HFFc6 (cell line): ENCODE results near the gene SLC7A7. TPM values are rescaled to one million over a fixed set of nuclear protein-coding genes. Genes with fewer than 3 reads are reported as not detected.
"Not testable (repeated sequence)": the region's sequence is repeated elsewhere in the genome, so short reads cannot be mapped to it uniquely, and the experiment has no call there.

Experiments
- DNase-seq: peaks from one replicate; pipeline ENCODE4 v3.0.0-alpha.2; 2018
- H3K27ac Mint-ChIP-seq: 2 replicates; pipeline ENCODE4 v1.8.0; 2020; ENCODE audit warnings: mild to moderate bottlenecking, mixed read lengths
- H3K27me3 Mint-ChIP-seq: 2 replicates; pipeline ENCODE4 v1.8.0; 2021; ENCODE audit warnings: mild to moderate bottlenecking, moderate library complexity, mixed read lengths; ENCODE audit not compliant: insufficient read depth
- H3K36me3 Mint-ChIP-seq: 2 replicates; pipeline ENCODE4 v1.8.0; 2021; ENCODE audit warnings: low read depth, mixed read lengths
- H3K4me1 Mint-ChIP-seq: 2 replicates; pipeline ENCODE4 v1.8.0; 2020; ENCODE audit warnings: low read depth, mixed read lengths
- H3K4me3 Mint-ChIP-seq: 2 replicates; pipeline ENCODE4 v1.8.0; 2020; ENCODE audit warnings: mild to moderate bottlenecking, moderate library complexity, mixed read lengths
- H3K9me3 Mint-ChIP-seq: 2 replicates; pipeline ENCODE4 v1.8.0; 2020; ENCODE audit warnings: mild to moderate bottlenecking, mixed read lengths
- CTCF ChIP-seq: fragments of 200-600 bp; sonication (generic); IDR thresholded peaks from 2 replicates; pipeline ENCODE4 v1.5.0; 2021; ENCODE audit warnings: antibody characterized with exemption, mild to moderate bottlenecking
- total RNA-seq, 6 experiments: library from RNA; stranded (reverse); fragmentation: NEBNext Ultra II Directional; extraction: Animal tissue kit (Norgen Biotek cat#: 25700); gene quantifications; 2 replicates in 1 of 6; 3 replicates in 5 of 6; pipeline ENCODE4 v1.2.3, GENCODE V29; 2021

SLC7A7 gene
- total RNA-seq, 6 experiments from 2014 or later: 0.31 to 1.3 (median 0.56) TPM

DNA sequence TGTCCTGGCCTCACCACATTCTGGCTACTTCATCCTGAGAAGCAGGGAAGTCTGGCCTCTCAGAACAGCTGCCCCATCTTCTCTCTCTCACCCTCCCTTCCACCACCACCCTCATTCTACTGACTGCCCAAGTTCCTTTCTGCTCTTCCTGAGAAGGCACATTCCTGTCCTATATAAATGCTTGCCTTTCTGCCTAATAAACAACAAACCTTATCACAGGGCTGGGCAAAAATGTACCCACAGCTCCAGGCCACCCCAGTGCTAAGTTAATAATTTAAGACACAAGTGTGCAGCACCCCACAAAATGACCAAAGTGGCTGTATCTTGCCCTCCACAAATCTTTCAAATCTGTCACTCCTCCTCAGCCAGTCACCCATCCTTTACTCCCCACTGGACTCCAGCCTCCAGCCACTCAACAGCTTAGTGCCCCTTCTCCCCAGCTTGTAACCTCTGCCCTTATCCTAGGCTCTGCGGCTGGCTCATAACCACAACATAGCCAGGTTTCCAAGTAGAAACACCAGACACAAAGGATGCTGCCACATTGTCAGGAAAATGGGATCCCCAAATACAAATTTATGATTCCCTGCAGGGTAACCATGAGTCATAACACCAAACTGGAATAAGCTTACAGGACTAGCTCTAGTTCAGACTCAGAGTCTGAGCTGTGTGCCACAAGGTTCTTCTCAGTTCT, 33.8 kb downstream of the SLC7A7 start:
- Mint-ChIP-seq H3K27me3 (no peaks in the 10 kb centered on the region), H3K36me3 (no peaks in the 10 kb centered on the region), H3K27ac (peak overlapping the region; percentile 80), H3K9me3 (no peaks in the 10 kb centered on the region), H3K4me1 (peaks cover 20% of the 10 kb centered on the region), H3K4me3 (no peak overlapping the region)
- peak; percentile 59 for DNase-seq
- no peak for TF ChIP-seq CTCF

- Mint-ChIP-seq H3K4me1 (peaks cover 20% of the 10 kb centered on the region), H3K27ac (peak overlapping the region; percentile 80; the same call in 1 of the 2 replicates), H3K4me3 (no peak overlapping the region), H3K27me3 (no peaks in the 10 kb centered on the region), H3K36me3 (no peaks in the 10 kb centered on the region), H3K9me3 (no peaks in the 10 kb centered on the region)
- no peak for TF ChIP-seq CTCF
- no peak for DNase-seq
Observed at GRCh38 chr14:22780941-22781300, 34.3 kb downstream of the SLC7A7 start.

GRCh38 chr14:22780105-22780679, 35.0 kb downstream of the SLC7A7 start:
- no peak for DNase-seq
- H3K4me1 Mint-ChIP-seq: peaks cover 20% of the 10 kb centered on the region
- H3K4me3 Mint-ChIP-seq: no peak overlapping the region
- H3K36me3 Mint-ChIP-seq: no peaks in the 10 kb centered on the region
- no peaks in the 10 kb centered on the region for H3K9me3 Mint-ChIP-seq
- H3K27me3 Mint-ChIP-seq: no peaks in the 10 kb centered on the region
- peak overlapping the region; percentile 42; the same call in 1 of the 2 replicates for H3K27ac Mint-ChIP-seq
- no peak for TF ChIP-seq CTCF

DNA sequence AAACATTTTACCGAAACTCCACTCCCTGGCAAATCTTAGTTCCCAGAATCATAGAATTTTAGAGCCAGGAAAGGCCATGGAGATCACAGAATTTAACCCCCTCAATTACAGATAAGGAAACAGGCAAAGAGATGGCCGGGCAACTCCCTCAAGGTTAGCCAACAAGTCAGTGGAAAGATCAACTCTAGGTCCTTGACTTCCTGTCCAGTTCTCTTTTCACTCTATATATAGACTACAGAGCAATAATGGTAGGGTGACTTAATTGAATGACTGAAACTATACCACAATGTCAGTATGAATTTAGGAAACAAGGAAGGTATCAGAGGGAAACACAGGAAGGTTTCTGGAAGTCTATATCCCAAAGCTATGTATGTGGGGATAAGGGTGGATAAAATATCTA, 37.2 kb downstream of the SLC7A7 start:
- DNase-seq: no peak
- TF ChIP-seq CTCF: no peak
- Mint-ChIP-seq H3K4me3 (no peak overlapping the region), H3K27me3 (no peaks in the 10 kb centered on the region), H3K4me1 (peaks cover 20% of the 10 kb centered on the region), H3K36me3 (peaks cover 4% of the 10 kb centered on the region; the same call in 1 of the 2 replicates), H3K9me3 (no peaks in the 10 kb centered on the region), H3K27ac (peak overlapping the region; percentile 20; the same call in 1 of the 2 replicates)

- not testable (repeated sequence) for H3K36me3 Mint-ChIP-seq, H3K4me3 Mint-ChIP-seq, H3K27ac Mint-ChIP-seq, DNase-seq, H3K9me3 Mint-ChIP-seq, H3K27me3 Mint-ChIP-seq
- peaks cover 19% of the 10 kb centered on the region for H3K4me1 Mint-ChIP-seq
Observed at GRCh38 chr14:22776849-22777248, 38.4 kb downstream of the SLC7A7 start.

DNA sequence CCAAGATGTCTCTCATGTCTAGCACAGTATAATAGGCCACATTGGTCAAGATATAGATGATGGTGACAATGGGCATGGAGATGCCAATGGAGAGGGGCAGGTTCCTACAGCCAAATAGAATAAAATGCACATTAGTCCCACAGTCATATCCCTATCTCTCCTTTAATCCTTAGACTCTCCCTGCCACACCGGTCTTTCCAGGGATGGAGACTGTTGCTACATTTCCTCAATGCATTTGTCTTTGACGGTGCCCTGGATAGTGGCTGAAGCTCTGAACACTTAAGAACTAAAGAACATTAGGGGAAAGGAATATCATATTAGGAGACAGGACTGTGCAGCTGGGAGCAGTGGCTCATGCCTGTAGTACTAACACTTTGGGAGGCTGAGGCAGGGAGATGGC, 39.0 kb downstream of the SLC7A7 start:
- H3K4me3 Mint-ChIP-seq: no peak overlapping the region
- H3K9me3 Mint-ChIP-seq: no peaks in the 10 kb centered on the region
- no peaks in the 10 kb centered on the region for H3K27me3 Mint-ChIP-seq
- TF ChIP-seq CTCF: no peak
- peaks cover 10% of the 10 kb centered on the region; the same call in 1 of the 2 replicates for H3K36me3 Mint-ChIP-seq
- no peak for DNase-seq
- H3K27ac Mint-ChIP-seq: no peak overlapping the region
- H3K4me1 Mint-ChIP-seq: peaks cover 13% of the 10 kb centered on the region
